ENCODE measurements around the gene EGLN3. TPM values are rescaled to one million over a fixed set of nuclear protein-coding genes. Genes with fewer than 3 reads are reported as not detected.

Gene EGLN3
- 10 to 100 TPM; 17.7 to 39.8 (median 33.5) TPM for total RNA-seq

- Histone ChIP-seq H3K4me1 (peaks cover 4 to 69% (median 5%) of the 10 kb centered on the region in 3 donors), H3K27me3 (no peaks in the 10 kb centered on the region), H3K4me3 (peak within 1 kb of the TSS; percentile 85 to 94), H3K9me3 (no peaks in the 10 kb centered on the region), H3K36me3 (no peaks in the 10 kb centered on the region), H3K27ac (peak within 1 kb of the TSS; percentile 58 to 90 (median 88))
- TF ChIP-seq POLR2A (IDR thresholded peaks at IDR 0.05) (peak; percentile 97), CTCF (IDR thresholded peaks at IDR 0.05) (peak in 1 of 4 experiments; percentile 12), EP300 (IDR thresholded peaks at IDR 0.05) (no peak), POLR2AphosphoS5 (IDR thresholded peaks at IDR 0.05) (peak; percentile 97)
- ATAC-seq, result peak; percentile 98
- WGBS, 2 donors (ENCODE audit: low coverage in 1 of 2), result 0% methylated on average over 8 of the region's 91 CpGs; no CpG with 5 or more reads in 1 of the 2 donors
These were observed at the start of gene EGLN3 for GRCh38 chr14:33950320-33951182. EGLN3 (minus strand) TSS chr14:33951074; CDS start chr14:33950752, 322 bp downstream.

- H3K27me3 ChIP-seq, result no peaks in the 10 kb centered on the region
- no peak overlapping the region for H3K27ac ChIP-seq
- no peaks in the 10 kb centered on the region for H3K36me3 ChIP-seq
- H3K9me3 ChIP-seq, result no peaks in the 10 kb centered on the region
- H3K4me3 ChIP-seq, result no peak overlapping the region
- no peak for ATAC-seq
- WGBS, 2 donors (ENCODE audit: low coverage in 1 of 2), result 75 to 86% methylated on average over 2 to 4 of the region's 4 CpGs
- H3K4me1 ChIP-seq, result no peaks in the 10 kb centered on the region
- TF ChIP-seq POLR2A (IDR thresholded peaks at IDR 0.05) (no peak), POLR2AphosphoS5 (IDR thresholded peaks at IDR 0.05) (no peak), CTCF (IDR thresholded peaks at IDR 0.05) (no peak), EP300 (IDR thresholded peaks at IDR 0.05) (no peak)
These were observed 49.5 kb upstream of the EGLN3 start for GRCh38 chr14:34000396-34000795.

GRCh38 chr14:33999771-34000291, 49.0 kb upstream of the EGLN3 start:
- 69 to 84% methylated on average over 3 of the region's 3 CpGs for WGBS, 2 donors (ENCODE audit: low coverage in 1 of 2)
- no peak for ATAC-seq

GRCh38 chr14:33997611-33998010, 46.7 kb upstream of the EGLN3 start:
- TF ChIP-seq EP300 (IDR thresholded peaks at IDR 0.05), result no peak
- no peak for TF ChIP-seq POLR2AphosphoS5 (IDR thresholded peaks at IDR 0.05)
- TF ChIP-seq POLR2A (IDR thresholded peaks at IDR 0.05), result no peak
- TF ChIP-seq CTCF (IDR thresholded peaks at IDR 0.05), result no peak
- 79 to 83% methylated on average over 2 of the region's 2 CpGs for WGBS, 2 donors (ENCODE audit: low coverage in 1 of 2)
- no peaks in the 10 kb centered on the region for H3K4me1 ChIP-seq

More at GRCh38 chr14:33999771-34000291, 49.0 kb upstream of the EGLN3 start:
- H3K9me3 ChIP-seq, result no peaks in the 10 kb centered on the region
- no peaks in the 10 kb centered on the region for H3K36me3 ChIP-seq
- TF ChIP-seq CTCF (IDR thresholded peaks at IDR 0.05) (no peak), EP300 (IDR thresholded peaks at IDR 0.05) (no peak), POLR2AphosphoS5 (IDR thresholded peaks at IDR 0.05) (no peak), POLR2A (IDR thresholded peaks at IDR 0.05) (no peak)
- no peak overlapping the region for H3K27ac ChIP-seq
- no peaks in the 10 kb centered on the region for H3K27me3 ChIP-seq
- H3K4me1 ChIP-seq, result no peaks in the 10 kb centered on the region
- H3K4me3 ChIP-seq, result no peak overlapping the region

More at GRCh38 chr14:33997611-33998010, 46.7 kb upstream of the EGLN3 start:
- H3K4me3 ChIP-seq, result no peak overlapping the region
- H3K9me3 ChIP-seq, result no peaks in the 10 kb centered on the region
- ATAC-seq, result no peak
- no peaks in the 10 kb centered on the region for H3K27me3 ChIP-seq
- no peaks in the 10 kb centered on the region for H3K36me3 ChIP-seq
- no peak overlapping the region for H3K27ac ChIP-seq

Data from gastroesophageal sphincter (tissue), 4 donors.